NCI-H1092 (cell line): Measurements from ENCODE around the gene TAF3.

Experiments used
- DNase-seq: peaks from one replicate; lab custom pipeline; 2025; lab: John Stamatoyannopoulos, UW

Gene TAF3

GRCh38 chr10:8035006-8035640 lies 216.8 kb downstream of the TAF3 start:
- DNase-seq = peak; percentile 10

- DNase-seq = no peak
These were observed 217.6 kb downstream of the TAF3 start for GRCh38 chr10:8035641-8036470.

GRCh38 chr10:8036506-8037198 lies 218.3 kb downstream of the TAF3 start:
- DNase-seq = no peak

- no peak for DNase-seq
These were observed 219.0 kb downstream of the TAF3 start for GRCh38 chr10:8037199-8037801.

- no peak for DNase-seq
These were observed 219.9 kb downstream of the TAF3 start for GRCh38 chr10:8037941-8038894.

GRCh38 chr10:8039321-8039881 lies 221.1 kb downstream of the TAF3 start:
- DNase-seq = no peak

- DNase-seq = no peak
These were observed 222.3 kb downstream of the TAF3 start for GRCh38 chr10:8040651-8041050.

GRCh38 chr10:8041284-8041991 lies 223.1 kb downstream of the TAF3 start:
- no peak for DNase-seq

GRCh38 chr10:8041992-8042720 lies 223.9 kb downstream of the TAF3 start:
- DNase-seq = no peak

GRCh38 chr10:8042721-8043568 lies 224.6 kb downstream of the TAF3 start:
- no peak for DNase-seq

- no peak for DNase-seq
These were observed 225.4 kb downstream of the TAF3 start for GRCh38 chr10:8043569-8044306.

GRCh38 chr10:8044331-8044907 lies 226.1 kb downstream of the TAF3 start:
- no peak for DNase-seq

GRCh38 chr10:8044908-8045725 lies 226.8 kb downstream of the TAF3 start:
- DNase-seq = no peak

- DNase-seq = no peak
These were observed 227.6 kb downstream of the TAF3 start for GRCh38 chr10:8045726-8046494.

GRCh38 chr10:8047452-8048280 lies 229.4 kb downstream of the TAF3 start:
- no peak for DNase-seq
